HL-60/S4 treated with retinoic acid at 250 ng/mL for 4 days and 3 days (cell line): ENCODE results near the gene UMODL1.

Source experiments
- in situ Hi-C: fragments of 300-500 bp; cut with MboI; formaldehyde crosslinking; loops from 2 replicates; pipeline ENCODE4 v1.7.0; 2022; ENCODE audit warnings: low sequenced_read_pairs

UMODL1 gene

DNA sequence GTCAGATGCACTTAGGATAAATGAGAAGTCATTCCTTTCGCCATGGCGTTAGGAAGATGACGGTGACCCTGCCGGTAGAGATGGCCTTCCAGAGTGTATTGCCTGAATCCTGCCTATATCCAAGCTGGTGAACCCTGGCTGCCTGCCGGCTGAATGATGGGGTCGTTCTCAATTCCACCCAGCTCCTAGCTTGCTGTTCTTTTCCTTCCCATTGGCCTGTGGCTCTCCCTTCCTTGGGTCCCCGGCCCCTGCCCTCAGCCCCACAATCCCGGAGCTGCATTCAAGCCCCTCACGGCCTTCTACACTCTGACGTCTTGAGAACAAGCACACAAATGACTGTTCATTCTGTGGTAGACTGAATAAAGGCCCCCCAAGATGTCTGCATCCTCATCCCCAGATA, 32.7 kb upstream of the UMODL1 start:
- in situ Hi-C loops, result no loop called here

DNA sequence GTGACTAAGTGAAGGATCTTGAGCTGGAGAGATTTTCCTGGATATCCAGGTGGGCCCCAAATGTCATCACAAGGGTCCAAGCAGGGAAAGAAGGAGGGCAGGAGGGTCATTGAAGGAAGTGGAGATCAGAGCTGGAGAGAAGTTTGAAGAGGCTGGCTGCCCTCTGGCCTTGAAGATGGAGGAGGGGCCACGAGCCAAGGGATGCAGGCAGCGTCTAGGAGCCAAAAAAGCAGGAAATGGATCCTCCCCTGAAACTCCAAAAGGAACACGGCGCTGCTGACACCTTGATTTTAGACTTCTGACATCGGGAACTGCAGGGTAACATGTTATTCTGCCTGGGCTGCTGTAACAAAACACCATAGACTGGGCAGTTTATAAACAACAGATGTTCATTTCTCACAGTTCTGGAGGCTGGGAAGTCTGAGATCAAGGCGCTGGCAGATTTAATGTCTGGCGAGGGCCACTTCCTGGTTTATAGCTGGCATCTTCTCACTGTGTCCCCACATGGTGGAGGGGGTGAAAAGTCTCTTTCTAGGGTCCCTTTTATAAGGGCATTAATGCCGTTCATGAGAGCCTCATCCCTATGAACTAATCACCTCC, 32.2 kb upstream of the UMODL1 start:
- in situ Hi-C loops, result no loop called here

DNA sequence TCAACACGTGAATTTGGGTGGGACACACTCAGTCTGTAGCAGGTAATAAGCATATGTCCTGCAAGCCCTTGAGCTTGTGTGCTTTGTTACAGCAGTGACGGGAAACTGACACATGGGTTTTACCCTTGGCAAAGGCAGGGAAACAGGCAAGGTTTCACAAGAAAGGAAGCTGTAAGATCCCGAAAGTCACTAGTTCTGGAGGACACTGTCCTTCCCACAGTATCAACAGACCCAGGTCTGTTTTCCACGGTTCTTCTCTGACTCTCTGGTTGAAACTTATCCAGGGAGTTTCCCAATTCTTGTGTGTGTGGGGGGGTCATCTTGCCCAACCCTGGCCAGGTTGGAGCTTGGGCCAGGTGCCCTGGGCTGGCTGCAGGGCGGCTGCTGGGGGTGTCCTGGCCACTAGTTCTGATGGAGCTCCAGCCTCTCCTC, 31.6 kb upstream of the UMODL1 start:
- in situ Hi-C loops, result no loop called here

DNA sequence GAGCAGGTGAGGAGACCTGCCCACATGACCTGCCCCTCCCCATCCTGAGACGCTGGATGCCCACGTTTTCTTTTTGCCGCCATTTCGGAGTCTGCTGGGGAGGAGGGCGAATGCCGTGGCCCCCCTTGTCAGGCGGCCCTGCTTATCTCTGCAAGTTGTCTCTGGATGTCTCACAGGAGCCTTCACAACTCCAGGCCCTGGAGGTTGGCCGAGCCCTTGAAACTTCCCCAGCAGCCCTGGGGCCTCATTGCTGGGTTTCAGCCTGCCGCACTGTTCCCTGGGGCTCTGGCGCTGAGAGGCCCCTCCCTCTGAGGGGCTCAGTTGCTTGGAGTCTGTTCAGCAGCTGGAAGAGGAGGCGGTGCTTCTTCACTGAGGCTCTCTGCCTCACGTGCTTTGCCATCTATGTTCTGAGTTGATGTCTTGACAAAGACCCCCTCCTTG, 31.2 kb upstream of the UMODL1 start:
- in situ Hi-C loops, result no loop called here

DNA sequence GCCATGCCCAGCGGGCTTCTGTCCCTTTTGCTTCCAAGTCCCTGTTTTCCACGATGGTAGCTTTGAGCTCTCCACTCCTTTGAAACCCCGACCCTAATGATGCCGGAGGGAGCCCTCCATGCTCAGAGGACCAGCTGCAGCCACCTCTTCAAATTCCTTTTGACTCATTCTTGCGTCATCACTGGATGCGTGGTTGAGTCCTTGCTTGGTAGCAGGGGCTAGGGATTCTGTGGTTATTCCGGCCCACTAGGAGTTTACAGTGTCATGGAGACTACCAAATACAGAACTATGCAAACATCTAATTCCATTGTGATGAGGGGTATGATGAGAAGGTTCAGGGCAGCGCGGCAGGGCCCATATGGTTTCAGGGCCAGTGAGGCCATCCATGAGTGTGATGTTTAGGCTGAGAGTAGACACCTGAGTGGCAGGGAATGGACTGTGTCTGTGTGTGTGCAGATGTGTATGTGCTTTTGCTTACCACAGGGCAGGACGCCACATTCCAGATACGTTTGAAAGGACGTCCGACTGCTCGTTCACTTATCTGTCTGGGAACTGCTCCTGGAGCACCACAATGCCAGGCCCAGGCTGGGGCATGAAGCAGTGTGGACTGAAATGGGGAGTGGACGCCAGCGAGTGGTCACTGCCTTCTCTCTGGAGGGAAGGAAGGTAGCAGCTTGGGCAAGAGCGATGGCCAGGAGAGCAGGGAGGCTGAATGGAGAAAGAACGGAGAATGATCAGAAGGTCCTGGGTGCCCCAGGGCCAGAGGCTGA, 30.5 kb upstream of the UMODL1 start:
- in situ Hi-C loops, result no loop called here

DNA sequence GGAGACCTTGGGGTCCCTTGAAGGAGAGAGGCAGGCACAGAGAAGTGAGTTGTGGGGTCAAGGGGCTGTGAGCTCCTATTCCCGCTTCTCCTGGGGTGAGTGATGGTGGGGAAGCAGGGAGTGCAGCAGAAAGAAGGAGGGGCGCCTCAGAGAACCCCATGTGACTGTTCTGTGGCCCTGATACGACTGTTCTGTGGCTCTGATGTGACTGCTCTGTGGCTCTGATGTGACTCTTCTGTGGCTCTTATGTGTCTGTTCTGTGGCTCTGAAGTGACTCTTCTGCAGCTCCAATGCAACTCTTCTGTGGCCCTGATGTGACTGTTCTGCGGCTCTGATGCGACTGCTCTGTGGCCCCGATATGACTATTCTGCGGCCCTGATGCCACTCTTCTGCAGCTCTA, 29.9 kb upstream of the UMODL1 start:
- in situ Hi-C loops, result no loop called here

DNA sequence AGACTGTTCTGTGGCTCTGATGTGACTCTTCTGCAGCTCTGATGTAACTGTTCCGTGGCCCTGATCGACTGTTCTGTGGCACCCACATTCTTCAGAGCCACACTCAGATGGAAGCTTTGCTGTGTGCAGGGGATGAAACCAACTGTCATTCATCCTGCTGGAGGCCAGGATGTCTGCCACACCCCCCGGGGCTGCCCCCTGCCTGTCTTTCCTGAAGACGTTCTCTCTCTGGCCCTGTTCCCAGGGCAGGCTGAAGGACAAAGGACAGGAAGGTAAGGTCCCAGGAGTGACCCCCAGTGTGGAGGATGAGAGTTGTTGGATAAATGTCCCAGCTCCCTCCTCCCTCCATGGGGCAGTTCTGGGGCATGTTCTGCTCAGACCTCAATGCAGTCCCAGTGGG, 29.4 kb upstream of the UMODL1 start:
- in situ Hi-C loops, result no loop called here

DNA sequence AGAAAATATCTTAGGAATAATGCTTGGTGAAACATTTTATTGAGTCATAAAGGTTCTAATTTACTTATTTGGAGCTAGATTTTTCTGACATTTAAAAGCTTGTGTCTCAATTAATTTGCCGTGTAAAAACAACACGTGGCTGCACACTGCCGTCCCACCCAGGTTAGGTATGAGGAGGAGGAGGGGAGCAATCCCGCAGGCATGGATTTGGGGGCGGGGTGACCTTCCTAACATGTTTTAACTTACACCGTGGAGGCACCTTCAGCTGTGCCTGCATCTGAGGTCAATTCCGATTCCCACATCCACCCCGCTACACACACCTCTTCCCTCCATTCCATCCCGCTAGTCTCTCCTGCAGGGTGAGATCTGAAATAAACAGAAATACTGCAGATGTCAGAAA, 28.5 kb upstream of the UMODL1 start:
- in situ Hi-C loops, result no loop called here

DNA sequence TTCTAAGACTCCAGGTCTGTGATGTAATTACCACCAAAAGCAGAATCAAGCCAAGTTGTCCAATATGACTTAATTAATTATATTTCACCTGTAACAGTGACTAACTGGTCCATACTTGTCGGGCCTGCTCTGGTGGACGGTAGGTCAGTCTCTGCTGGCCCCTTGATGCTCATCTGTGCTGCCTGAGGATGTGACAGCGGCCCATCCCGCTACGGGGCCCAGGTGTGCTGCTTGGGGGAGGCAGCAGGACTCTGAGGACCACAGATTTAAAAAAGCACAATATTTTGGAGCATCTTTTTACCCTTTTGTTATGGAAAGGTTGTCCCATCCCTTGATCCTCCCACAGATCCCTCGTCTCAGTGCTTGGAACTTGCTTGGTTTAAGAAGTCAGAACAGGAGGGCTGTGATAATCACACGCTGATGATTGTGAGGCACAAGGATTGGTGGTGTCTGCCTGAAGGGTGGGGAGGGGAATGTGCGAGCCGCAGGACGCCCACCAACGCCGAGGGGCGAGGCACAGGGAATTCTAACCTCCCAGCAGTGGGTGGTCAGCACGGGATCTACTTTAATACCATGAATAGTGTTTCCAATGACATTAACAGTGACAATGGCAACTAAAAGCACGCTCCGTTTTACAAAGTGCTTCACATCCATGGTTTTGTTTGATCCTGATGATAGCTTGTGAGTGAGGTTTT, 27.8 kb upstream of the UMODL1 start:
- in situ Hi-C loops, result no loop called here

DNA sequence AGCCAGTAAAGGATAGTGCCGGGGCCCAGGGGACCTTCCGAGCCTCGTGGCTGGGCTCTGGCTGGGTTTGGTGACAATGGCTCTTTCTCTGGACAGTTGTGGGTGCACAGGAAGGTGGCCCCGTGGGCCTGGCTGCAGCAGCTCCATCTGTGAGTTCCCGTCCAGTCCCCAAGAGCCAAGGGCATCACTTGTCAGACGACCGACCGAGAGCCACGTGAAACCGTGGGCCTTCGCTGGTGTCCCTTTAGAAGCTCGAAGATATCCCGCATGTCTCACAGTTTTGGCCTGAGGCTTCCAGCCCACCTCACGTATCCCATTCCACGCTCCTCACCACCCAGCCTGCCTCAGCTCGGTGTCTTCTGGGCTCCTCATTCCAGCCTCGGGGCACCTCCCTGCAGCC, 27.2 kb upstream of the UMODL1 start:
- in situ Hi-C loops, result no loop called here

DNA sequence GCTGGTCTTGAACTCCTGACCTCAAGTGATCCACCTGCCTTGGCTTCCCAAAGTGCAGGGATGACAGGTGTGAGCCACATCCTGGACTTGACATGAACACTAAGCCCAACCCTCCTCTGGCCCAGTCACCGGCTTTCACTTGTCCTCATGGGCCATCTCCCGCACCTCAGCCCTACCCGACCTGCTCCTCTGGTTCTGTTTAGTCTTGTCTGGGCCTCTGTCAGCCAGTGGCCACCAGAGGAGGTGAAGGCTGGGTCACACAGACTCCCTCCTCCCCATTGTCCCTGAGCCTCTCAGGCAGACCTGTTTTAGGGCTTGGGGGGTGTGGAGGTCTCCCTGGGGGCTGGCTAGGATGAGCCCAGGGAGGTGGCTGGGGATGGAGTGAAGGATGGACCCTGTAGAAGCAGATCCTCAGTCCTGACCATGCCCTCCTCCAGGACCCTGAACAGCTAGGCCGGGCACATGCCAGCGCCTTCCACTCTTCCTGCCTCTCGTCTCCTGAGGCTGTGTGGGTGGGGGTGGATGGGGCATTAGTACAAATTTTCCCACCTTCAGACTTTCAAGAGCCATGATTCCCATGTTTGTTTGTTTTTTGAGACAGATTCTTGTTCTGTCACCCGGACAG, 26.1 kb upstream of the UMODL1 start:
- in situ Hi-C loops, result no loop called here

DNA sequence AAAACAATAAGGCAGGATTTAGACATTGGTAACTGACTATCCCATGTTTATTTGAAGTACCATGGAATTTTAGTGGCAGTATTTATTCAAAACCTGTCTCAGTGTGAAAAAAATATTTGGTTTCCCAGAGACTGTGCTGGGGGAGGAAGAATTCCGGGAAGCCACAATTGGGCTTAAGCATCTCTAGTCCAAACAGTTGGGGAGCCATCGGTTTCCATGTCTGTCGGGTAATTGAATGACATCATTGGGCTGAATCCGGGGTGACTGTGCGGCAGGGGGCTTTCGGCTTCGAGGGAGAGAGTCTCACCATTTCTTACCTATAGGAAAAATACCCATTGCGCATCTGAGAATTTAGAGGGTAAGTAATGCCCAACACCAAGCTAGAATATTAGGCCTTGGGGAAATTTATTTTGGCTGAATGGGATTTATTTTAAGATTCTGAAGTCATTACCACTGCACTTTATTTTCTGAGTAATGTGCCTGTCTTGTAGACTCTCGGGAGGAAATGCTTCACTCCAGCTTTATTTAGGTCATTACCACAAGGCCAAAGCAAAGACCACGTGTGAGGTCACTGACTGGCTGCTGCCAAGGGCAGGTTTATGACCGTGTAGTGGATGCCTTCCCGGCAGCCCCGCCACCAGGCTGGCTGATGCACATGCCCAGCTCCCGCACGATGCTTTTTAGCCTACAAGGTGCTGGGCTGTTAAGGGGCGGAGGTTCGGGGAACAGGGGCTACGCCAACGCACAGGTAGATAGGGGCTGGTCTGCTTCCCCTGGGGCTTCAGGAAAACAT, 23.1 kb upstream of the UMODL1 start:
- in situ Hi-C loops, result no loop called here

DNA sequence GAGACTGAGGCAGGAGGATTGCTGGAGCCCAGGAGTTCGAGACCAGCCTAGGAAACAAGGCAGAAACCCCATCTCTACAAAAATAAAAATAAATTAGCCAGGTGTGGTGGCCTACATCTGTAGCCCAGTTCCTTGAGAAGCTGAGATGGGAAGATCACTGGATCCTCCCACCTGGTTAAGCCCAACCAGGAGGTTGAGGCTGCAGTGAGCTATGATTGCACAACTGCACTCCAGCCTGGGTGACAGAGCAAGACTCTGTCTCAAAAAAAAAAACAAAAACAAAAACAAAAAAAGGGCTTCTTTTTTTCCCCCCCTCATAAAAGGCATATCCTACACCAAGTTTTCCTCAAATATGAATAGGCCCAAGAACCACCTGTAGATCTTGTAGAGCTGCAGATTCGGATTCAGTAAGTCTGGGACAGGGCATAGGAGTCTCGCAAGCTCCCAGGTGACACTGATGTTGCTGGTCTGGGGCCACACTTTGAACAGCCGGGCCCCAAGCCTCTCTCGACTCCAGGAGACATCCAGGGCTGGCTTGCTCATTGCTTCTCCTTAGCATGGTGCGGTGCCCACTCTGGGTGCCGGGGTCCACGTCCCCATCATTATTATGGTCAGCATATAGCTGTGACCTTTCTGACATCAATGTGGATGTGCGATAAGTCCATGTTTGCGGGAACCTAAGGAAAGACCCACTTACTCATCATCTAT, 22.1 kb upstream of the UMODL1 start:
- in situ Hi-C loops, result no loop called here

DNA sequence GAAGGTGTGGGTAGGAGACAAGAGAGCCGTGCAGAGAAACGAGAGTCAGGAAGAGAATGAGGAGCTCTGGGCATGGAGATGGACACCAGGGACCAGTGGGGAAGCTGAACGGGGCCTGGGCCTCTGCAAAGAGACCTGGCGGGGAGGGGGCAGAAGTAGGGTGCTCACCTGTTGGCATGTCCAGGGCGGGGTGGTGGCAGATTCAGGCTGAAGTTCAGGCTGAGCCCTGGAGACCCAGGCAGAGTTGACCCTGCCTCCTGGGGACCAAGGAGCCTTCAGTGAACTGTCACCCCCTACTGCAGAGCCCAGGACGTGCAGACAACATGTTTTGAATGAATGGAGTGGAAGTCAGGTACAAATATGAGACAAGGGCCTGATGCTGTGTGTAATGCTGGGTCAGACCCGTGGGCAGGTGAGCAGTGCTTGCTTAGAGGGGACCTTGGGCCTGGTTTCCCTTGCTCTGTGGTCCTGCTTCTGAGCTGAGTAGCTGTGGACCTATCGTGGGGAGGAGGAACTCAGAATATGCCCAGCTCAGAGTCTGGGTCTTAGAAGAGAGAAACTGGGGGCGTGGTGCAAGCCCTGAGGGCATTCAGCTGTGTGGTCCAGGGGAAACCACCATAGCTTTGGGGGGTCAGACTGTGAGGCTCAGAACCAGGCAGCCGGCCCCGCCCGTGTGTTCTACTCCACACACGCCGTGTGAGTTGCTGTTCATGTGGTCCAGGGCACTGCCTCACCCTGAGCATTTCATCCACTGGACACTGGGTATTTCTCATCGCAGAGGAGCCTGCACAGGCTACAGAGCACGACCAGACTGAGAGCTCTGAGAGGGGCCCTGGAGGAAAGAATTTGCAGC, 21.3 kb upstream of the UMODL1 start:
- in situ Hi-C loops, result no loop called here

DNA sequence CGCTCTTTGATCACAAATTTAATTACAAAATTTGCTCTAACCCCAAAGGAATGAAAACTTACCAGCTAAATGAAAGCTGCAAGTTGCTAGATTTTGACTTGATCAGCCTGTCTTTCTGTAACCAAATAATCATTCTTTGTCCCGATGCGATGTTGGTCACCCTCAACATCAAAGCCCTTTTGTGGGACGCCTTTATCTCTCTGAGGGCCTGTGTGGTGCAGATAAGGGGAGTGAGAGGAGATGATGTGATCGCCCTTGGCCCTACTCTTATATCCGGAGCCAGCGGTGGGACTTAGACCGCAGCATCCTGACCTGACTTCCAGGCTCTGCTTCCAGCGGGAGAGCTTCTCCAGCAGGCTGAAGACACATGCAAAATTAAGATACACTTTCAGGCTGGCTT, 19.3 kb upstream of the UMODL1 start:
- in situ Hi-C loops, result no loop called here

DNA sequence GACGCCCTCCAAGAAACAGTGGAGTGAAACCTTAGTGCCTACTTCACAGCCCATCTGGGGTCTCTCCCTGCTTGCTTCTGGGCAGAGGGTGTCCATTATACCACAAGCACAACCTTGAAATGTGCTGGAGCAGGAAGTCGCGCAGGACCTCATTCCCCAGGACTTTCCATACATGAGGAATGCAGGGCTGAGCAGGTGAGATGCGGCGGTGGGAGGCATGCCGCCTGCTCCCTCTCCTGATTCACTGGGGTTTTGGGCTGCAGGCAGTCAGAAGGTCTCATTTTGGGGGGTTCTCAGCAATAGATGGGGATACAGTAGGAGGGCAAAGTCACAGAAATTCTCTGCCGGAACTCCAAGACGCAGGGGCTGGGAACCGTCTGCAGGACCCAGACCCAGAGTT, 15.7 kb upstream of the UMODL1 start:
- in situ Hi-C loops, result no loop called here

DNA sequence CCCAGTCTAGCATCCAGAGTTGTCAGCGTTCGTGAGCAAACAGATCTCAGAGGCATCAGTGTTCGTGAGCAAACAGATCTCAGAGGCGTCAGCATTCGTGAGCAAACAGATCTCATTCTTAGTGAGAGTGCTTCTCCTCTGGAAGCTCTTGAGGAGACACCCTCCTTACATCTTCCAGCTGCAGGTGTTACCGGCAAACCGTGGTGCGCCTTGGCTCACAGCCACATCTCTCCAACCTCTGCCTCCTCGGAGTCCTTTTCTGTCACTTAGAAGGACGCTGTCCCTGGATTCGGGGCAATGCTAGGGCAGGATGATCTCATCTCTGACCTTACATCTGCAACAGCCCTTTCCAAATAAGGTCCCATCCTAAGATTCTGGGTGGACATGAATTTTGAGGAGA, 14.6 kb upstream of the UMODL1 start:
- in situ Hi-C loops, result no loop called here

DNA sequence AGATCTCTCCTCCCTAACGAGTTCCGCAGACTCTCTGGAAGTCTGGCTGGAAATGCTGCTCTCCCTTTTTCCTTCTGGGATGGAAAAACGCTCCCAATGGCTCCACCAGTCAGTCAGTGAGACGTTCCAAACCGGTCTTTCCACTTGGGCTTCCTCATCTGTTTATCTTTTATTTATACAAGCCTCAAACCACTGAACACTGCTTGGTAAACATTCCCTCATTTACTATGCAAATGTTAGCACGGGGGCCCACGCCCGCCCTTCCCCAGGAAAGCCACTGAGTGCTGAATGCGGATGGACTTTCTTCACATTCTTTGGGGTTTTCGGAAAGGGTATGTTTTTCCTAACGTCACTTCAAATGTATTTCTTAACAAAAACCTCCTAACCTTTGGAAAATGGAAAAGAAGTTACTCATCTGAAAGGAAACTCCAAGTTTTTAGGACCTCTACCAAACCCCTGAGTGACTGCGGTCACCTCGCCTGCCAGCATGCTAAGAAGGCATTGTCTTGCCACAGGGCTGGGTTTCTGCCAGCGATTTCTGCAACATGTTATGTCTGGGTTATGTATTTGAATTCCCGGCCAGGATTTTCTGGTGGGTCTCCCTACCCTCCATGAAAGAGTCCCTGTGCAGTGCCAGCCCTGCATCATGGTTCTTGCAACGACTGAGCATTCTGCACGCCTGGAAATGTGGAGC, 14.0 kb upstream of the UMODL1 start:
- in situ Hi-C loops, result no loop called here
